ENCODE measurements around the gene COL16A1. TPM values are rescaled to one million over a fixed set of nuclear protein-coding genes. Genes with fewer than 3 reads are reported as not detected.

The COL16A1 gene
- polyA plus RNA-seq, 3 donors, result 36.1 to 74.3 (median 66.3) TPM

- no peak for DNase-seq (ENCODE audit: extremely low read depth in 1 of 11, low read depth in 9 of 11, low spot score in 4 of 11)
Observed at GRCh38 chr1:31621847-31622730, 81.7 kb downstream of the COL16A1 start.

DNA sequence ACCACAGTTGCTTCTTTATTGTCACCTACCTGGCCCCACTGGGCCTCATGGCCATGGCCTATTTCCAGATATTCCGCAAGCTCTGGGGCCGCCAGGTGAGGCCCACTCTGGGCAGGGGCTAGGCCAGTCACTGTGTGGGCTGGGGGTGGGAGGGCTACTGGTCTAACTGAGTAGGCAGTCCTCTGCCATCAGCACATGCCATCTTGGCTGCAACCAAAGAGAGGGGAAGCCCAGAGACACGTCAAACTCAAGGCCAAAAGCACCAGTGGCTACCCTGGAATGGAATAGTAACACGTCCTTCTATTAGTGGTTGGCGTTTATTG, 82.4 kb downstream of the COL16A1 start:
- DNase-seq (ENCODE audit: extremely low read depth in 1 of 11, low read depth in 9 of 11, low spot score in 4 of 11), result no peak

- DNase-seq (ENCODE audit: extremely low read depth in 1 of 11, low read depth in 9 of 11, low spot score in 4 of 11), result no peak
Observed at GRCh38 chr1:31620631-31621497, 83.0 kb downstream of the COL16A1 start.

DNA sequence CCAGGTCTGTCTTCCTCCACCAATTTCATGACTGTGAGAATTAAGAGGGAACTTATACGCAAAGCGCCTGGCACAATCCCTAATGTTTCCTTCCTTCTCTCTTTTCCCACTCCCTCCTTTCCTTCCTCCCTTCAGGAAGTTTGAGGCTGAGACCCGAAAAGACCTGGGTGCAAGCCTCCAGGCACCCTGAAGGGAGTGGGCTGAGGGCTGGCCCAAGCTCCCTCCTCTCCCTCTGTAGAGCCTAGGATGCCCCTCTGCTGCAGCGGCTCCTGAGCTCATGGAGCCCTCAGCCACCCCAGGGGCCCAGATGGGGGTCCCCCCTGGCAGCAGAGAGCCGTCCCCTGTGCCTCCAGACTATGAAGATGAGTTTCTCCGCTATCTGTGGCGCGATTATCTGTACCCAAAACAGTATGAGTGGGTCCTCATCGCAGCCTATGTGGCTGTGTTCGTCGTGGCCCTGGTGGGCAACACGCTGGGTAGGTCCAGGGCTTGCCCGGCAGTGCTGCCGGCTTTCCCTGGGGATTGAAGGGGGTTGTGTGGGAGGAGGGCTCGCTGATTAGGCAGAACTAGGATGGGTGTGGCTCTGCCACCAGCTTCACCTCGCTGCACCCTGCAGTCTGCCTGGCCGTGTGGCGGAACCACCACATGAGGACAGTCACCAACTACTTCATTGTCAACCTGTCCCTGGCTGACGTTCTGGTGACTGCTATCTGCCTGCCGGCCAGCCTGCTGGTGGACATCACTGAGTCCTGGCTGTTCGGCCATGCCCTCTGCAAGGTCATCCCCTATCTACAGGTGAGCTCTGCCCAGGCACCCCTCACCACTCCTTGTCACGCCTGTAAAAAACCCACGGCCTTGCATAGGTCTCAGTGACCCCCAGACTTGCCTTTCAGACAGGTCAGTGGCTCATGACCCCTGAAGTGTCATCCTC, 84.6 kb downstream of the COL16A1 start:
- DNase-seq (ENCODE audit: extremely low read depth in 1 of 11, low read depth in 9 of 11, low spot score in 4 of 11), result no peak

- peak in 8 of 11 donors; percentile 45 to 69 (median 60) for DNase-seq (ENCODE audit: extremely low read depth in 1 of 11, low read depth in 9 of 11, low spot score in 4 of 11)
Observed at GRCh38 chr1:31617916-31618746, 85.7 kb downstream of the COL16A1 start.

DNA sequence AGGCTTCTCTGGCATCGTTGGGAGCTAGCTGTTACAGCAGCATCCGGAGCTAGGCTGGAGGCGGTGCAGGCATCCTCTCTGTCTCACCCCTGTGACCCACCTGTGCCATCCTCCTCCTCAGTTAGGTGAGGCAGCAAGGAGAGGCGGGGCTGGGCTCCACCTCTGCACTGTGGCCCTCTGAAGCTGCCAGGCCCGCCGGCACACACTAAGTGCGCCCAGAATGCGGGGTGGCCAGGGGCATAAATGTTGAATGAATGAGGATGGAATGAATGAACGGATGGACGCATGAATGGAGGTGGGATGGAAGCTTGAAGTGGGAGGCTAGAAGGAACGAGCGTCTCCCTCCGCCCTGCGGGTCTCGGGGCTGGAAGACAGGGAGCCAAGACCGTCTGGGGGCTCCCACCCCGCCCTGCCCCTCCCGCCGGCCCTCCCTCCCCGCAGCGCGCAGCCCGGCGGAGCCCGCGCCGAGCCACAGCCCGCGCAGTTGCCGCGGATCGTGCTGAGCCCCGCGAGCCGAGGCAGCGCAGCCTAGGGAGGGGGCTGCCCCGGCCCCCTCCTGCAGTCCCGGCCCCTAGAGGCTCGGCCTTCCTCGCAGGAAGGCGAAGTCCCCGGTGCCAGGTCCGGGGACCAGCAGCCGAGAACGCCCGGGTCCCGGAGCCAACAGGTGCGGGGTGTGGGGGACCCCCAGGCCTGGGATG, 86.5 kb downstream of the COL16A1 start, which contains the start of gene HCRTR1:
TSS of gene HCRTR1 (plus strand) at position 472 of the 698 bp plus-strand sequence. CDS start 1,504 bp downstream, outside the sequence.
- no peak for DNase-seq (ENCODE audit: extremely low read depth in 1 of 11, low read depth in 9 of 11, low spot score in 4 of 11)

- no peak for DNase-seq (ENCODE audit: extremely low read depth in 1 of 11, low read depth in 9 of 11, low spot score in 4 of 11)
Observed at GRCh38 chr1:31615939-31616338, 87.9 kb downstream of the COL16A1 start.

DNA sequence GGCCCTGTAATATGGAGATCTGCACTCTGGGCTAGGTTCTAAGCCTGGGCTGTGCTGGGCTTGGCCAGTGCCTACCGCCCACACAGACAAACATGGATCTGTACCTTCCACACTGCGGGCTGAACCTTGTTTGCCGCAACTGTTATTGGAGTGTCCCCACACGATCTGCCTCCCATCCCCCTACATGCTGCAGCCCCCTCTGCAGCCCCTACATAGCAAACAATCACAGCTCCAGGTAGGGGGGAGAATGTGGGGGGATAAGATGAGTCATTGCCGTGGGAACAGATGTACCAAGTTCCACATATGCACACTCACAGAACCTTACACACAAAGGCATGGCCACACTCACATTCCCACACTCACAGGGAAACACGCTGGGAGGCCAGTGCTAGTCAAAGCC, 88.4 kb downstream of the COL16A1 start:
- no peak for DNase-seq (ENCODE audit: extremely low read depth in 1 of 11, low read depth in 9 of 11, low spot score in 4 of 11)

- no peak for DNase-seq (ENCODE audit: extremely low read depth in 1 of 11, low read depth in 9 of 11, low spot score in 4 of 11)
Observed at GRCh38 chr1:31614414-31615005, 89.3 kb downstream of the COL16A1 start.

DNA sequence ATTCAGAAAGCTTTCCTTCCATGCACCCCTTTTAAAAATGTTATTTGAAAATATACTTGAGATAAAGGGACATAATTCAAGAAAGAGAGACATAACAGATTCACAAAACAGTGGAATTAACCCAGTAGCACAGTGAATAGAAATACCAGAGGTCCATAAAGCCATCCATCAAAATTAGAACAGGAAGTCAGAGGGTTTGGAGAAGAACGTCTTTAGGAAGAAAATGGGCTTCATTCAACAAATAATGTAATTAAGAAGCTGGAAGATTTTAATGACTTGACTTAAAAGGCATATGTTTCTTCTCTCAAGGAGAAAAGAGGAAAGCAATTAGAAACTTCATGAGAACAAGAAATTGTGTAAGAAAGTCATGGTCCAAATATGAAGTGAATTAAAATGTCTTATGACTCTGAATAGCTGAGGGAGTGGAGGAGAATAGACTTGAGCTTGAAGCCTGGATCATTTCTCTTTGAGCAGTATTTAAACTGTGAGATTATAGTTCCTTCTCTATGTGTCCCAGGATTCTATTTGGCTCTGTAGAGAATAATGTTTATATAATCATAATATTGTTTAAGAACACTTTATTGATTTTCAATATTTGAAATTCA, 94.2 kb downstream of the COL16A1 start:
- DNase-seq (ENCODE audit: extremely low read depth in 1 of 11, low read depth in 9 of 11, low spot score in 4 of 11), result peak in 4 of 11 donors; percentile 31 to 51 (median 48)

DNA sequence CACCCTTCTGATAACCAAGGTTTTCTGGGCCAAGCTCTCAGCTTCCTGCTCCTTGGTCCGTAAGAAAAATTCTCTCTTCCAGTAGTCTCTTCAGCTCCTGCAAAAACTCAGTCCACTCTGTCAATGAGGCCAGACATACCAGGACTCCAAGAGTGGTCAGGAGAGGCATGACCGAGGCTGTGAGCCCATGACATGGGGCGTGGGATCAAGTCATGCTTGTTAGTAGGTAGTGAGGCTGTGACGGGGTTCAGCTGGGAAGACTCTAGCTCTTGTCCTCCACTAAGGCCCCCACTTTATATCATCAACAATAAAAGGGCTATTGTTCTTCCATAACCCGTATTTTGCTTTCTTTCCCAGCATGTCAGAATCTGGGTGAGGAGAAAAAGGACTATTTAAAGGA, 96.5 kb downstream of the COL16A1 start:
- no peak for DNase-seq (ENCODE audit: extremely low read depth in 1 of 11, low read depth in 9 of 11, low spot score in 4 of 11)

GRCh38 chr1:31605908-31606427, 97.8 kb downstream of the COL16A1 start:
- no peak for DNase-seq (ENCODE audit: extremely low read depth in 1 of 11, low read depth in 9 of 11, low spot score in 4 of 11)

Other genes starting within 250 kb of the COL16A1 start
- 10 to 100 TPM; 34.9 to 54.1 (median 40.9) TPM for gene TINAGL1, start 127.5 kb downstream of the COL16A1 start, polyA plus RNA-seq (ENCODE audit: insufficient read length in 3 of 3)
- under 1 TPM in 2 of 3 donors, not detected in 1; 0.14 to 0.33 TPM for gene HCRTR1, start 86.3 kb downstream of the COL16A1 start, polyA plus RNA-seq (ENCODE audit: insufficient read length in 3 of 3)
- 10 to 100 TPM; 69.7 to 75.8 (median 75.7) TPM for gene PEF1, start 59.1 kb downstream of the COL16A1 start, polyA plus RNA-seq (ENCODE audit: insufficient read length in 3 of 3)
- gene ADGRB2, start 60.3 kb upstream of the COL16A1 start, polyA plus RNA-seq (ENCODE audit: insufficient read length in 3 of 3), result 10 to 100 TPM in 2 of 3 donors, 1 to 10 TPM in 1; 9.7 to 17.9 (median 16.7) TPM
- gene SPOCD1, start 112.0 kb upstream of the COL16A1 start, polyA plus RNA-seq (ENCODE audit: insufficient read length in 3 of 3), result under 1 TPM; 0.12 to 0.39 (median 0.19) TPM
- 100 to 1,000 TPM; 211 to 256 (median 221) TPM for gene PTP4A2, start 234.4 kb upstream of the COL16A1 start, polyA plus RNA-seq (ENCODE audit: insufficient read length in 3 of 3)

All from renal cortex interstitium (tissue), 11 donors.